Esophagus (tissue), 2 donors: Measurements from ENCODE around the gene TAS1R3. TPM values are rescaled to one million over a fixed set of nuclear protein-coding genes. Genes with fewer than 3 reads are reported as not detected.

ENCODE experiments used
- H3K27ac ChIP-seq, 2 donors: one replicate each; pipeline ENCODE4 v1.5.1; 2013; ENCODE audit warnings: low read depth in 2 of 2, mild to moderate bottlenecking in 2 of 2, inconsistent platforms in 1 of 2, low read length in 1 of 2, moderate library complexity in 1 of 2
- H3K27me3 ChIP-seq, 2 donors: one replicate each; pipeline ENCODE4 v1.6.1; 2013; ENCODE audit warnings: low read length in 2 of 2, control low read depth in 1 of 2, mild to moderate bottlenecking in 1 of 2; ENCODE audit not compliant: insufficient read depth in 2 of 2, control insufficient read depth in 1 of 2
- H3K36me3 ChIP-seq, 2 donors: one replicate each; pipeline ENCODE4 v1.6.1; 2013; ENCODE audit warnings: low read length in 1 of 2; ENCODE audit not compliant: control insufficient read depth in 2 of 2, insufficient read depth in 2 of 2
- H3K4me1 ChIP-seq, 2 donors: one replicate each; pipeline ENCODE4 v1.6.1; 2013; ENCODE audit warnings: low read length in 1 of 2; ENCODE audit not compliant: control insufficient read depth in 2 of 2, insufficient read depth in 2 of 2
- H3K4me3 ChIP-seq, 2 donors: one replicate each; pipeline ENCODE4 v1.5.1; 2013; ENCODE audit warnings: low read length in 2 of 2, mild to moderate bottlenecking in 2 of 2, low read depth in 1 of 2, moderate library complexity in 1 of 2
- H3K9me3 ChIP-seq, 2 donors: one replicate each; pipeline ENCODE4 v1.6.1; 2013; ENCODE audit warnings: mild to moderate bottlenecking in 2 of 2, low read depth in 1 of 2, low read length in 1 of 2, moderate library complexity in 1 of 2; ENCODE audit not compliant: control insufficient read depth in 2 of 2, insufficient read depth in 1 of 2
- WGBS, 2 donors: extraction: QIAGEN DNeasy Blood & Tissue Kit; methylation state at CpG; one replicate each; pipeline ENCODE4 v1.1.7; 2013; 5-methylcytosine and 5-hydroxymethylcytosine counted together
- polyA plus RNA-seq, 2 donors: library from polyadenylated mRNA; stranded (reverse); fragments of 200-250 nt; gene quantifications; one replicate each; pipeline ENCODE4 v1.2.3, GENCODE V29; 2013
- donor health status: healthy with polysubstance abuse.
- donor health status: Bipolar disorder and iron deficiency.

The TAS1R3 gene
- polyA plus RNA-seq, 2 donors = 0.28 to 1.9 TPM

- peaks cover 0 to 14% of the 10 kb centered on the region in 2 donors for H3K4me1 ChIP-seq
- H3K4me3 ChIP-seq = no peak overlapping the region
- WGBS, 2 donors = 71 to 79% methylated on average over 44 to 46 of the region's 46 CpGs
- no peak overlapping the region for H3K27ac ChIP-seq
- H3K9me3 ChIP-seq = no peaks in the 10 kb centered on the region
- peaks cover 0 to 2% of the 10 kb centered on the region in 2 donors for H3K27me3 ChIP-seq
- H3K36me3 ChIP-seq = no peaks in the 10 kb centered on the region
Measured at GRCh38 chr1:1287288-1288110, 43.6 kb upstream of the TAS1R3 start.

DNA sequence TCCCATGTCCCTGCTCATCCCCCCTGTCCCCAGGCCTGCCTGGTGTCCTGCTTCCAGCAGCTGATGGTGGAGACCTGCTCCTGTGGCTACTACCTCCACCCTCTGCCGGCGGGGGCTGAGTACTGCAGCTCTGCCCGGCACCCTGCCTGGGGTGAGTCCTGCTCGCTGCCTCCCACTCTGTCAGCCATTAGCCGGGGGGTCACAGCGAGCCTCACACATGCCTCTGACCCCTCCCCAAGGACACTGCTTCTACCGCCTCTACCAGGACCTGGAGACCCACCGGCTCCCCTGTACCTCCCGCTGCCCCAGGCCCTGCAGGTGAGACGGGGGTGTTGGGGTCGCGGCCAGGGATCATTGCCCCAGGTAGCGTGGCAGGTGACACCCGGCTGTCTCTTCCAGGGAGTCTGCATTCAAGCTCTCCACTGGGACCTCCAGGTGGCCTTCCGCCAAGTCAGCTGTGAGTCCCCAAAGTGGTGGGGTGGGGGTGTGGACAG, 40.8 kb upstream of the TAS1R3 start:
- peaks cover 0 to 3% of the 10 kb centered on the region in 2 donors for H3K9me3 ChIP-seq
- 46 to 53% methylated on average over 15 of the region's 15 CpGs for WGBS, 2 donors
- peaks cover 0 to 21% of the 10 kb centered on the region in 2 donors for H3K36me3 ChIP-seq
- H3K27ac ChIP-seq = no peak overlapping the region
- peaks cover 0 to 2% of the 10 kb centered on the region in 2 donors for H3K27me3 ChIP-seq
- H3K4me1 ChIP-seq = peaks cover 0 to 9% of the 10 kb centered on the region in 2 donors
- no peak overlapping the region for H3K4me3 ChIP-seq

DNA sequence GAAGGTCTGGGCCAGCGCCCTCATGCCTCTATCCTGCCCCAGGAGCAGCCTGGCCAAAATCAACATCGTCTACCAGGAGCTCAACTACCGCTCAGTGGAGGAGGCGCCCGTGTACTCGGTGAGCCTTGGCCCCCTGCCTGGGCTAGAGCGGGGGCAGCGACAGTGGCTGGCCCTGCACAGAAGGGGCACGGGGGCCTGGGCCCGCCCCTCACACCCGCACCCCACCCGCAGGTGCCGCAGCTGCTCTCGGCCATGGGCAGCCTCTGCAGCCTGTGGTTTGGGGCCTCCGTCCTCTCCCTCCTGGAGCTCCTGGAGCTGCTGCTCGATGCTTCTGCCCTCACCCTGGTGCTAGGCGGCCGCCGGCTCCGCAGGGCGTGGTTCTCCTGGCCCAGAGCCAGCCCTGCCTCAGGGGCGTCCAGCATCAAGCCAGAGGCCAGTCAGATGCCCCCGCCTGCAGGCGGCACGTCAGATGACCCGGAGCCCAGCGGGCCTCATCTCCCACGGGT, 40.0 kb upstream of the TAS1R3 start:
- H3K4me1 ChIP-seq = peaks cover 0 to 4% of the 10 kb centered on the region in 2 donors
- WGBS, 2 donors = 35 to 39% methylated on average over 18 to 28 of the region's 28 CpGs
- no peak overlapping the region for H3K27ac ChIP-seq
- H3K9me3 ChIP-seq = peaks cover 0 to 3% of the 10 kb centered on the region in 2 donors
- H3K36me3 ChIP-seq = peaks cover 0 to 28% of the 10 kb centered on the region in 2 donors
- H3K27me3 ChIP-seq = peaks cover 0 to 2% of the 10 kb centered on the region in 2 donors
- no peak overlapping the region for H3K4me3 ChIP-seq

DNA sequence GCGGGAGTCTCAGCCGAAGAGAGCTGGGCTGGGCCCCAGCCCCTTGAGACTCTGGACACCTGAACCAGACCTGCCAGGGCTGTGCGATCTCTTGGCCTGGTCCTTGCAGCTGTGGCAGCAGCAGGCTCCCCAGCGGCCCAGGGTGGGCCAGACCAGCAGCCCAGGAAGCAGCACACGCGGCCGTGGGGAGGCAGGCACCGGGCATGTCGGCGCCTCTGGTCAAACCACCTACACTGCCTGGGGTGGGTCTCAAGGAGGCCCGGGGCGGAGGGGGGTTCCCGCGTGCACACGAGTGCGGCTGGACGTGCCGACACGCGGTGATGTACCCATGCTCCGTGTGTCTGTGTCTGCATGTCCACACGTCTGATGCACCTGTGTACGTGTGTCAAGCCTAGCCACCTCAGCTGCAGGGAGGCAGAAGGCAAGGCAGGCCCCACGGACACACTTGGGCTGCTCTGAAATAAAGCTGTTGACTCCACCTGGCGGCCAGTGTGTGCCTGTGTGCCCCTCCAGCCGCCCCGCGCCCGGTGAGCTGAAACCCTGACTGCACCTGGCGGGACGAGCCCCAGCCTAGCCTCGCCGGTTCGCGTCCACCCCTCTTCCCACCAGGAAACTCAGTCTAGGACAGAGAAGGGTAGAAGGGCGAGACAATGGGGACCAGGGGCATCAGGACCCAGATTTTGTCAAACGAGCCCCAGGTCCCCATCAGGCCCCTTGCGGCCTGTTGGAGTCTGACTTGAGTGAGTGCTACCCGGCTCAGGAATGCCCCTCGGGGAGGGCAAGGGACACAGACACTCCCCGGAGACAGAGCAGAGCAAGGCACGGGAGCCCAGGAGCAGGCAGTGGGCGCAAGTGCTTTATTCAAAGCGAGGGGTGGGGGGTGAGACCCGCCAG, 39.3 kb upstream of the TAS1R3 start:
- no peak overlapping the region for H3K27ac ChIP-seq
- H3K27me3 ChIP-seq = peaks cover 0 to 2% of the 10 kb centered on the region in 2 donors
- peaks cover 0 to 33% of the 10 kb centered on the region in 2 donors for H3K36me3 ChIP-seq
- H3K4me3 ChIP-seq = no peak overlapping the region
- H3K9me3 ChIP-seq = peaks cover 0 to 3% of the 10 kb centered on the region in 2 donors
- H3K4me1 ChIP-seq = peaks cover 0 to 4% of the 10 kb centered on the region in 2 donors
- 30 to 37% methylated on average over 44 to 45 of the region's 45 CpGs for WGBS, 2 donors

- peaks cover 0 to 3% of the 10 kb centered on the region in 2 donors for H3K9me3 ChIP-seq
- no peaks in the 10 kb centered on the region for H3K27me3 ChIP-seq
- H3K36me3 ChIP-seq = peaks cover 0 to 35% of the 10 kb centered on the region in 2 donors
- no peak overlapping the region for H3K27ac ChIP-seq
- H3K4me3 ChIP-seq = no peak overlapping the region
- H3K4me1 ChIP-seq = peaks cover 0 to 4% of the 10 kb centered on the region in 2 donors
- 87 to 89% methylated on average over 9 of the region's 9 CpGs for WGBS, 2 donors
Measured at GRCh38 chr1:1292442-1292779, 38.7 kb upstream of the TAS1R3 start.

GRCh38 chr1:1292851-1293250, 38.2 kb upstream of the TAS1R3 start:
- Histone ChIP-seq H3K36me3 (peaks cover 0 to 38% of the 10 kb centered on the region in 2 donors), H3K9me3 (peaks cover 0 to 3% of the 10 kb centered on the region in 2 donors), H3K4me1 (peaks cover 0 to 4% of the 10 kb centered on the region in 2 donors), H3K27me3 (no peaks in the 10 kb centered on the region), H3K27ac (peak overlapping the region in 1 of 2 donors; percentile 25), H3K4me3 (no peak overlapping the region)
- 90 to 94% methylated on average over 18 of the region's 18 CpGs for WGBS, 2 donors

DNA sequence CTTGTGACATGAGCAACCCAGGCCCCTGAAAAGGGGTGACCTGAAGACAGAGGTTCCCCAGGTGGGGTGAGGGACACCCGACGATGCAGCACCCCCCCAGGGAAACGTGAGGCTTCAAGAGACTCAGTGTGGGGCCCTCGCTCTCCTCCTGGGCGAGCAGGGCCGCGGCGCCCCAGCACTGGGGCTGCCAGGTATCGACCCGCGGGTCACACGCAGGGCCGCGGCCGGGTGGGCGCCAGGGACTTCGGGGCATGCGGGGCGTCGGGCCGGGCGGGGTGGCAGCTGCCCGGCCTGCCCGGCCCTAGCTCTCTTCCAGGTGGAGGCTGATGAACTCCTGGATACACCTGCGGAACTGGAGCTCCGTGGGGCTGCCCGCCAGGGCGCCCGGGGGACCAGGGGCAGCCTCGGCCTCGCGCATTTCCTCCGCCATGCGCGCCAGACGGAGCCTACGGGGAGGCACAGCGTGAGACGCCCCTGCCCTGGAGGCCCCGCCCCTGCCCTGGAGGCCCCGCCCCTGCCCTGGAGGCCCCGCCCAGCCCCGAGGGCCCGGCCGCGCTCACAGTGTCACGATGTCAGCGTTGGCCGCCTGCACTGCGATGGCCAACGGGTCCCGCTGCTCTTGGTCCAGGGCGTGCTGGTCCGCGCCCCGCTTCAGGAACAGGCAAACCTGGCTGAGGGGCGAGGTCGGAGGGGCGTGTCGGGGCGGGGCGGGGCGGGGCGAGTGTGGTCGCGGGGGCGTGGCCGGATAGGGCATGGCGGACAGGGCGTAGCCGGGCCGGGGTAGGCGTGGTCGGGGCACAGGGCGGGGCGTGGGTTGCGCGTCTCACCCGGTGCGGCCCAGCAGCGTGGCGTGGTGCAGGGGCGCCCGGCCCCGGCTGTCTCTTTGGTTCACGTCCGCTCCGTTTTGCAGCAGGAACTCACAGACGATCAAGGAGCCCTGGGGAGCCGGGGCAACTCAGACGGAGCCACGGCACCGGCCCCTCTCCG, 37.5 kb upstream of the TAS1R3 start:
- 80 to 82% methylated on average over 86 to 94 of the region's 94 CpGs for WGBS, 2 donors
- Histone ChIP-seq H3K27ac (peak overlapping the region in 1 of 2 donors; percentile 25), H3K9me3 (peaks cover 0 to 3% of the 10 kb centered on the region in 2 donors), H3K36me3 (peaks cover 0 to 42% of the 10 kb centered on the region in 2 donors), H3K27me3 (no peaks in the 10 kb centered on the region), H3K4me3 (no peak overlapping the region), H3K4me1 (peaks cover 0 to 4% of the 10 kb centered on the region in 2 donors)

GRCh38 chr1:1294250-1294890, 36.7 kb upstream of the TAS1R3 start:
- H3K4me1 ChIP-seq = peaks cover 0 to 4% of the 10 kb centered on the region in 2 donors
- no peak overlapping the region for H3K4me3 ChIP-seq
- WGBS, 2 donors = 90 to 93% methylated on average over 56 to 58 of the region's 58 CpGs
- peaks cover 0 to 44% of the 10 kb centered on the region in 2 donors for H3K36me3 ChIP-seq
- H3K27ac ChIP-seq = no peak overlapping the region
- H3K9me3 ChIP-seq = peaks cover 0 to 3% of the 10 kb centered on the region in 2 donors
- H3K27me3 ChIP-seq = no peaks in the 10 kb centered on the region
